Measurements from ENCODE around the gene TCEA2.
"Not testable (repeated sequence)": the region's sequence is repeated elsewhere in the genome, so short reads cannot be mapped to it uniquely, and the experiment has no call there.

Gene TCEA2

DNA sequence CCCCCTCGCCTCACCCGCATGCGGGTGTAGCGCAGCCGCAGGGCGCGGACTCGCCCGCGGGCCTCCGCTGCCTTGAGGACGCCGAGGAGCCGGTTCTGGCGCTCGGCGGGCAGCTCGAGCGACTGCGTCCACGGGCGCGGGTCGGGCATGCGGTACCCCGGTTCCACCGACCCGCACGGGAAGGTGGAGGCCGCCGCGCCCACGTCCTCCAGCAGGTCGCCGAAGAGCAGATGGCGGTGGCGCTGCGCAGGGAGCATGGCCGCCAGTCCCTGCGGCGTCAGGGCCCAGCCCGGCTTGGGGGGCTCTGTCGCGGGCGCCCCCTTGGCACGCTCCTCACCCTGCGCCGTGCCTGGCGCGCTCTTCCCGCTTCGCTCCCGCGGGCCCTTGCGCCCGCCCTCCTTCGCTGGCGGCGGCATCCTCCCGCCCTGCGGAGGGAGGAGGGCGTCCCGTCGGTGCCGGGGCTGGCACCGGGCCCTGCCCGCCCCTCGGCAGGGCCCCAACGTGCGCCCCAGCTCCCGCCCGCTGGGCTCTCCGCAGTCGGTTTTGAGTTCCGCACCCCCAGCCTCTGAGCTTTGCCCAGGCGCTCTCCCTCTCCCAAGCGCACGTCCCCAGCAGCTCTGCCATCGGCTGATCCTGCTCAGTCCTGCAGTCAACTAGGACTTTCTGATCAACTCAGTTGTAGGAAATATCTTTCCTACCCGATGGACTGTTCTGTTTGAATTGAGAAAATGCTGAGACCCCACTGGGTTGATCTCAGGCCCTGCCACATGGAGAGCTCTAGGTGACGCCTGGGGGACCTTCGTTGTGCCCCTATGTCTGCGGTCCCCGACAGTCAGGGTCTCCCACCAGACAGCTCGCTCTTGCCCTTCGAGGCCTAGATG lies 21.0 kb downstream of the TCEA2 start, which contains the start of gene LKAAEAR1:
LKAAEAR1 (minus strand) TSS at position 595 of the 881 bp plus-strand sequence; CDS start at position 416, 179 bp downstream.
- no peak for DNase-seq (ENCODE audit: low read depth)
- H3K4me3 ChIP-seq (ENCODE audit: low read length), result peak within 1 kb of the TSS; percentile 27
- TF ChIP-seq, protein P1, sequence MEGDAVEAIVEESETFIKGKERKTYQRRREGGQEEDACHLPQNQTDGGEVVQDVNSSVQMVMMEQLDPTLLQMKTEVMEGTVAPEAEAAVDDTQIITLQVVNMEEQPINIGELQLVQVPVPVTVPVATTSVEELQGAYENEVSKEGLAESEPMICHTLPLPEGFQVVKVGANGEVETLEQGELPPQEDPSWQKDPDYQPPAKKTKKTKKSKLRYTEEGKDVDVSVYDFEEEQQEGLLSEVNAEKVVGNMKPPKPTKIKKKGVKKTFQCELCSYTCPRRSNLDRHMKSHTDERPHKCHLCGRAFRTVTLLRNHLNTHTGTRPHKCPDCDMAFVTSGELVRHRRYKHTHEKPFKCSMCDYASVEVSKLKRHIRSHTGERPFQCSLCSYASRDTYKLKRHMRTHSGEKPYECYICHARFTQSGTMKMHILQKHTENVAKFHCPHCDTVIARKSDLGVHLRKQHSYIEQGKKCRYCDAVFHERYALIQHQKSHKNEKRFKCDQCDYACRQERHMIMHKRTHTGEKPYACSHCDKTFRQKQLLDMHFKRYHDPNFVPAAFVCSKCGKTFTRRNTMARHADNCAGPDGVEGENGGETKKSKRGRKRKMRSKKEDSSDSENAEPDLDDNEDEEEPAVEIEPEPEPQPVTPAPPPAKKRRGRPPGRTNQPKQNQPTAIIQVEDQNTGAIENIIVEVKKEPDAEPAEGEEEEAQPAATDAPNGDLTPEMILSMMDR (IDR thresholded peaks at IDR 0.05; ENCODE audit: insufficient read depth, low read depth, low read length, missing control alignments), result no peak

DNA sequence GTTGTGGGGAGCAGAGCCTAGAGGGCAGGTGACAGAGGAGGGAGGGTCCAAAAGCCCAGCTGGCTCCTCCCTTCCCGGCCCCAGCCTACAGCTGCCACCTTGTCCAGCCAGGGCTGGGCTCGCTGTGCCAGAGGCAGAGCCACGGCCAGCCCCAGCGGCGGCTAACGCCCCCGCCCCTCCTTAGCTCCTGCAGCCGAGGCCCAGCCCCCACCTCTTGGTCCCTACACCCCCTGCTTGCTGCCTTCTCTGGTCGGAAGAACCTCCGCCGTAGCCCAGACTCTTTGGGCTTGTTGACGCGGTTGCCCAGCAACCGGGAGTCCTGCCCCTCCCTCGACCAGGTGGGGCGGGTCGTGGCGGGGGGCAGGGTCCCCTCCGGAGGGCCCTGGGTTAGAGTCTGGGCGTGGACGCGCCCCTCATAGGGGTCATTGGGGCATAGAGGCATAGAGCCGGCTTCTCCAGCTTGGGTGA lies 21.7 kb downstream of the TCEA2 start:
- no peak overlapping the region for H3K4me3 ChIP-seq (ENCODE audit: low read length)
- TF ChIP-seq, protein P1 (IDR thresholded peaks at IDR 0.05; ENCODE audit: insufficient read depth, low read depth, low read length, missing control alignments), result no peak
- DNase-seq (ENCODE audit: low read depth), result no peak

GRCh38 chr20:64086801-64087200 lies 23.8 kb downstream of the TCEA2 start:
- H3K4me3 ChIP-seq (ENCODE audit: low read length), result no peak overlapping the region
- peak; percentile 68 for DNase-seq (ENCODE audit: low read depth)
- TF ChIP-seq, protein P1 (IDR thresholded peaks at IDR 0.05; ENCODE audit: insufficient read depth, low read depth, low read length, missing control alignments), result no peak

GRCh38 chr20:64087226-64087825 lies 24.3 kb downstream of the TCEA2 start:
- not testable (repeated sequence) for DNase-seq (ENCODE audit: low read depth); H3K4me3 ChIP-seq (ENCODE audit: low read length)

DNA sequence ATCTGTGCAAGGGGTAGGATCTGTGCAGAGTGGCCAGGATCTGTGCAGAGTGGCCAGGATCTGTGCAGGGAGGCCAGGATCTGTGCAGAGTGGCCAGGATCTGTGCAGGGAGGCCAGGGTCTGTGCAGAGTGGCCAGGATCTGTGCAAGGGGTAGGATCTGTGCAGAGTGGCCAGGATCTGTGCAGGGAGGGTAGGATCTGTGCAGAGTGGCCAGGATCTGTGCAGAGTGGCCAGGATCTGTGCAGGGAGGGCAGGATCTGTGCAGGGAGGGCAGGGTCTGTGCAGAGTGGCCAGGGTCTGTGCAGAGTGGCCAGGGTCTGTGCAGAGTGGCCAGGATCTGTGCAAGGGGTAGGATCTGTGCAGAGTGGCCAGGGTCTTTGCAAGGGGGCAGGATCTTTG lies 25.6 kb downstream of the TCEA2 start:
- H3K4me3 ChIP-seq (ENCODE audit: low read length); DNase-seq (ENCODE audit: low read depth): not testable (repeated sequence)

- TF ChIP-seq, protein P1 (IDR thresholded peaks at IDR 0.05; ENCODE audit: insufficient read depth, low read depth, low read length, missing control alignments), result no peak
- DNase-seq (ENCODE audit: low read depth), result no peak
- no peak overlapping the region for H3K4me3 ChIP-seq (ENCODE audit: low read length)
Measured at GRCh38 chr20:64090165-64090564, 27.2 kb downstream of the TCEA2 start.

DNA sequence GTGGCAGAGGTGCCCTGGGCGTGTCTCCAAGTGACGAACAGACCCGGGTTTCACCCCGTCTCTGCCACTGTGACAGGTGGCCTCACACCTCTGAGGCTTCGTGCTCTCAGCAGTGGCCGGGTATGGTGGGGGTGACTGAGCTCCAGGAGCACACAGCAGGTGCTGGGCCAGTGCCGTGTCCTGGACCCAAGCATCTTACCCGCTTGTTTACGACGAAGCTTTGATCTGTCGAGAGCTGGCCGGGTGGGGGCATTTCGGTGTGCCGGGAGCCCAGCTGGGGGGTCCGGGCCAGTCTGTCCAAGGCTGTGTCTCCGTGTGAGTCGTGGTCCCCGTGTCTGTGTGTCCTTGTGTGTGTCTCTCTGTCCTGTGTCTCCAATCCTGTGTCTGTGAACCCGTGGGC lies 28.3 kb downstream of the TCEA2 start:
- TF ChIP-seq, protein P1 (IDR thresholded peaks at IDR 0.05; ENCODE audit: insufficient read depth, low read depth, low read length, missing control alignments), result no peak
- no peak overlapping the region for H3K4me3 ChIP-seq (ENCODE audit: low read length)
- no peak for DNase-seq (ENCODE audit: low read depth)
